Nephron (organoid): ENCODE results near the gene RFTN1.

ENCODE experiments used
- H3K27ac Mint-ChIP-seq, 3 experiments: 2 replicates each; pipeline ENCODE4 v1.8.0; 2020; ENCODE audit warnings: mixed read lengths in 3 of 3, mild to moderate bottlenecking in 2 of 3, moderate library complexity in 1 of 3
- H3K27me3 Mint-ChIP-seq: 2 replicates; pipeline ENCODE4 v1.8.0; 2021; ENCODE audit warnings: low read depth, mild to moderate bottlenecking, moderate library complexity, mixed read lengths
- H3K36me3 Mint-ChIP-seq: 2 replicates; pipeline ENCODE4 v1.8.0; 2020; ENCODE audit warnings: low read depth, mixed read lengths
- H3K4me1 Mint-ChIP-seq: 2 replicates; pipeline ENCODE4 v1.8.0; 2020; ENCODE audit warnings: mixed read lengths
- H3K4me3 Mint-ChIP-seq, 3 experiments: 2 replicates each; pipeline ENCODE4 v1.8.0; 2020; ENCODE audit warnings: mild to moderate bottlenecking in 3 of 3, mixed read lengths in 3 of 3, moderate library complexity in 2 of 3
- H3K9me3 Mint-ChIP-seq: 2 replicates; pipeline ENCODE4 v1.8.0; 2020; ENCODE audit warnings: mixed read lengths
- TF ChIP-seq, protein P1 (sequence below), 3 experiments: fragments of 200-600 bp; sonication (generic); IDR thresholded peaks; one replicate each; pipeline ENCODE4 v1.5.0; 2021; ENCODE audit warnings: antibody characterized with exemption in 3 of 3; ENCODE audit not compliant: unreplicated experiment in 3 of 3

RFTN1 gene

GRCh38 chr3:16412192-16412800 lies 101.2 kb downstream of the RFTN1 start:
- H3K36me3 Mint-ChIP-seq: no peaks in the 10 kb centered on the region
- H3K27me3 Mint-ChIP-seq: peaks cover 4% of the 10 kb centered on the region
- no peak overlapping the region for H3K4me3 Mint-ChIP-seq
- TF ChIP-seq, protein P1, sequence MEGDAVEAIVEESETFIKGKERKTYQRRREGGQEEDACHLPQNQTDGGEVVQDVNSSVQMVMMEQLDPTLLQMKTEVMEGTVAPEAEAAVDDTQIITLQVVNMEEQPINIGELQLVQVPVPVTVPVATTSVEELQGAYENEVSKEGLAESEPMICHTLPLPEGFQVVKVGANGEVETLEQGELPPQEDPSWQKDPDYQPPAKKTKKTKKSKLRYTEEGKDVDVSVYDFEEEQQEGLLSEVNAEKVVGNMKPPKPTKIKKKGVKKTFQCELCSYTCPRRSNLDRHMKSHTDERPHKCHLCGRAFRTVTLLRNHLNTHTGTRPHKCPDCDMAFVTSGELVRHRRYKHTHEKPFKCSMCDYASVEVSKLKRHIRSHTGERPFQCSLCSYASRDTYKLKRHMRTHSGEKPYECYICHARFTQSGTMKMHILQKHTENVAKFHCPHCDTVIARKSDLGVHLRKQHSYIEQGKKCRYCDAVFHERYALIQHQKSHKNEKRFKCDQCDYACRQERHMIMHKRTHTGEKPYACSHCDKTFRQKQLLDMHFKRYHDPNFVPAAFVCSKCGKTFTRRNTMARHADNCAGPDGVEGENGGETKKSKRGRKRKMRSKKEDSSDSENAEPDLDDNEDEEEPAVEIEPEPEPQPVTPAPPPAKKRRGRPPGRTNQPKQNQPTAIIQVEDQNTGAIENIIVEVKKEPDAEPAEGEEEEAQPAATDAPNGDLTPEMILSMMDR (IDR thresholded peaks at IDR 0.05; ENCODE audit: unreplicated experiment in 3 of 3): no peak
- H3K9me3 Mint-ChIP-seq: no peaks in the 10 kb centered on the region
- H3K27ac Mint-ChIP-seq: no peak overlapping the region
- H3K4me1 Mint-ChIP-seq: peaks cover 10% of the 10 kb centered on the region

DNA sequence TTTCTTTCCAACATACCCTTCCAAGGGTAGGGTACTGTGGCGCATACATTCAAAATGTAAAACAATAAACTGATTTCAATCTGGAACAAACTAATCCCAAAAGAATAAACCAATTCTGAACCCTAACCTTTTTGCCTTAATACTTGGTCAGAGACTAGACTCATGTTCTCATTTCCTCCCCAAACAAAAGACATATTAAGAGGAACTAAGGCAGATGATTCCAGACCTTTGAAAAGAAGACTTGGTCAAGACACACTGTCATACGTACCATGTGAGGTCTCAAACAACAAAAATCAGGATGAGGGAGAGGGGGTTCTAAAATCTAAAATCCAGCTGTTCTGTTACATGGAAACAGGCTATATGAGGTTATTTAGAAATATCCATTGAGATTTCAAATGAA lies 102.1 kb downstream of the RFTN1 start:
- H3K4me3 Mint-ChIP-seq: no peak overlapping the region
- no peaks in the 10 kb centered on the region for H3K9me3 Mint-ChIP-seq
- H3K4me1 Mint-ChIP-seq: peaks cover 10% of the 10 kb centered on the region
- H3K36me3 Mint-ChIP-seq: no peaks in the 10 kb centered on the region
- no peak overlapping the region for H3K27ac Mint-ChIP-seq
- peaks cover 4% of the 10 kb centered on the region for H3K27me3 Mint-ChIP-seq
- TF ChIP-seq, protein P1 (IDR thresholded peaks at IDR 0.05; ENCODE audit: unreplicated experiment in 3 of 3): no peak

DNA sequence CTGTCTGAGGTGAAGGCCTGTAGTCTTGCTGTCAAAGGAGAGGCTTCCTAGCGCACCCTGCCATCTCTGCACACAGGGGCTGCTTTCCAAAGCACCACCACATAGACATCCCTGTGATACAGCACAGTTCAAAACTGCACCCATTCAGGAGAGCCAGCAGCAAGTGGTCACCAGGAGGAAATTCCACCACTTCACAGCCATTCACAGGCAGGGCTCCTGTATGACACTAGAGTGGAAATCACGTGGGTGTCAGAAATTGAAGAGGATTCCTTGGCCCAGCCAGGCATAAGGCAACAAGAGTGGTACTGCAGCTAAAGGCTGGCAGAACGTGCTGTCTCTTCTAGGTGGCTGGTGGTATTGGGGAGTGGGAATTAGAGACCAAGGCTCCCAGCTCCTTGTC lies 102.8 kb downstream of the RFTN1 start:
- no peaks in the 10 kb centered on the region for H3K9me3 Mint-ChIP-seq
- H3K27me3 Mint-ChIP-seq: peaks cover 4% of the 10 kb centered on the region
- H3K4me3 Mint-ChIP-seq: no peak overlapping the region
- TF ChIP-seq, protein P1 (IDR thresholded peaks at IDR 0.05; ENCODE audit: unreplicated experiment in 3 of 3): no peak
- H3K36me3 Mint-ChIP-seq: no peaks in the 10 kb centered on the region
- H3K27ac Mint-ChIP-seq: no peak overlapping the region
- H3K4me1 Mint-ChIP-seq: peaks cover 10% of the 10 kb centered on the region

DNA sequence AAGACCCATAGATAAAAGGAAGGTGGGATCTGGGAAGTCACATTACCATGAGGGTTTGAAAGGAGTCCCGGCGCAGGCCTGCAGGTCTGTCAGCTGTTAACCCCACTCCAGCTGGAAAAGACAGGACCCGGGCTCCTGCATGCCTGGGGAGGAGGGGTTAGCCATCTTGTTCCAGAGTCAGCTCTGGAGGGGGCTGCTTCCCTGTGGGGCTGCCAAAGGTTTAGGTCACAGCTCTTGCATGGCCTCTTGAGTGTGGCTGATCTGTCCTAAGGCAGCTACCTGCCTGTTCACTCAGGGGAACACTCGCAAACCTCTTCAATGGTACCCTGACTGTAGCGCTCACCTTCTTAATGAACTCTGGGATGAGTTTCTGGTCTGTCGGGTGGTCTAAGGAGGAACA lies 104.5 kb downstream of the RFTN1 start:
- no peaks in the 10 kb centered on the region for H3K27me3 Mint-ChIP-seq
- H3K27ac Mint-ChIP-seq: no peak overlapping the region
- peaks cover 10% of the 10 kb centered on the region for H3K4me1 Mint-ChIP-seq
- no peaks in the 10 kb centered on the region for H3K36me3 Mint-ChIP-seq
- TF ChIP-seq, protein P1 (IDR thresholded peaks at IDR 0.05; ENCODE audit: unreplicated experiment in 3 of 3): no peak
- H3K4me3 Mint-ChIP-seq: no peak overlapping the region
- no peaks in the 10 kb centered on the region for H3K9me3 Mint-ChIP-seq

- Mint-ChIP-seq H3K36me3 (no peaks in the 10 kb centered on the region), H3K9me3 (no peaks in the 10 kb centered on the region), H3K27me3 (no peaks in the 10 kb centered on the region), H3K27ac (peak overlapping the region in 2 of 3 experiments; percentile 3 to 5), H3K4me1 (peaks cover 11% of the 10 kb centered on the region), H3K4me3 (no peak overlapping the region)
- TF ChIP-seq, protein P1 (IDR thresholded peaks at IDR 0.05; ENCODE audit: unreplicated experiment in 3 of 3): no peak
Observed at GRCh38 chr3:16407366-16407765, 106.1 kb downstream of the RFTN1 start.

- Mint-ChIP-seq H3K27ac (no peak overlapping the region), H3K4me1 (peaks cover 19% of the 10 kb centered on the region), H3K9me3 (no peaks in the 10 kb centered on the region), H3K4me3 (no peak overlapping the region), H3K27me3 (peaks cover 5% of the 10 kb centered on the region), H3K36me3 (no peaks in the 10 kb centered on the region)
- TF ChIP-seq, protein P1 (IDR thresholded peaks at IDR 0.05; ENCODE audit: unreplicated experiment in 3 of 3): no peak
Observed at GRCh38 chr3:16406579-16406978, 106.9 kb downstream of the RFTN1 start.
